Measurements from ENCODE around the gene EFTUD2.
"Not testable (repeated sequence)": the region's sequence is repeated elsewhere in the genome, so short reads cannot be mapped to it uniquely, and the experiment has no call there.

The EFTUD2 gene

GRCh38 chr17:44848961-44849489 lies 50.2 kb downstream of the EFTUD2 start:
- no peak for DNase-seq (ENCODE audit: low spot score)

DNA sequence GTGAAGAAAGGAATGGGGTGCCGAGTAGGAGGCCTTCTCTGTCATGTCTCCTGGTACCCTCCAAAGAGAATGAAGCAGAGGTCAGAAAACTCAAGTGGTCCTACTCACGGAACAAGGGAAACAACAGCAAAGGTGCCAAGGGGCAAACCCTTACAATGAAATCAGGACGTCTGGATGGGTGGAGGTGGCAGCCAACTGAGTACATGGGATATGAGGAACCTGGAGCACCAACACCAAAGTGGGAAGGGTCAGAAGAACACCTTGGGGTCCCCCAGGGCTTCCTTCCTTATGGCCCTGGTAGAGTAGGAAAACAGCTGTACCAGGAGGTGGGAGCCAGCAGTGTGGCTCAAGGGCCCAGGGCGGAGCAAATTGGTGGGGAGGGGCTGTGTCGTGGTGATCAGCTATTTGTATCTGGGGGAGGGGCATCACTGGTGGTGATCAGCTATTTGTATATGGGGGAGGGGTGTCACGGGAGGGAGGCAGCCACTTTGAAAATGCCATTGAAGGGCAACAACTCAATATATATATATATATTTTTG lies 50.9 kb downstream of the EFTUD2 start:
- DNase-seq (ENCODE audit: low spot score) = no peak

DNA sequence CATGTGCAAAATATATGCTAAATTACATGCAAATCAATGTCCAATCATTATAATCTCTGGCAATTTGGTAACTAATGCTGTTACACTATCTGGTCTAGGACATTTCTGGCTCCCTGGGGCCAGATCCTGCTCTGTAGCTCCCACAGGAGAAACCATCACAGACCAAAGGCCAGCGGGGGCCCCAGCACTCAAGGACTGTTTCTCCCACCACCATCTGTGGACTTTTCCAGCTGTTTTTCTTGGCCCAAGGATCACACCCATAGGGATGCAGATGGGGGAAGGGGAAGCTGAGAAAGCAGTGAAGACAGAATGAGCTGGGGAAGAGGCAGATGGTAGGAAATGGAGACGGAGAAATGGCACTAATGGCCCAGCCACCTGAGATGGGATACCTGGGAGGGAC lies 51.7 kb downstream of the EFTUD2 start, which contains the start of gene HIGD1B:
Gene HIGD1B (plus strand): TSS at position 298 of the 400 bp plus-strand sequence. CDS start 270 bp downstream, outside the sequence.
- no peak for DNase-seq (ENCODE audit: low spot score)

DNA sequence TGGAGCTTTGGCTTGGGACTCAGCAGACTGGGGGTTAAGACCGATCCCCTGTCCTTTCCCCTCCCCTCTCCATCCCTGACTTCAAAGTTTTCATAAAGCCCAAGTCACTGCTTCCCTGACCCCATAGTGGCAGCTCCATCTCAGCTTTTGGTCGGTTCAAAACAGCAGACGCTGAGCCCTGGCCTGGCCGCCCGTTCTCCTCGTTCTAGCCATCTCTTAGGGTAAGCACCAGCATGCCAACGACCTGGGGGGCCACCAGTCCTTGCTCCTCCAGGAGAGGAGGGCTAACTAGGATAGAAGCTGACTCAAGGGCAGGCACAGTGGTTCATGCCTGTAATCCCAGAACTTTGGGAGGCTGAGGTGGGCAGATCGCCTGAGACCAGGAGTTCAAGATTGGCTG lies 53.0 kb downstream of the EFTUD2 start:
- DNase-seq (ENCODE audit: low spot score) = no peak

DNA sequence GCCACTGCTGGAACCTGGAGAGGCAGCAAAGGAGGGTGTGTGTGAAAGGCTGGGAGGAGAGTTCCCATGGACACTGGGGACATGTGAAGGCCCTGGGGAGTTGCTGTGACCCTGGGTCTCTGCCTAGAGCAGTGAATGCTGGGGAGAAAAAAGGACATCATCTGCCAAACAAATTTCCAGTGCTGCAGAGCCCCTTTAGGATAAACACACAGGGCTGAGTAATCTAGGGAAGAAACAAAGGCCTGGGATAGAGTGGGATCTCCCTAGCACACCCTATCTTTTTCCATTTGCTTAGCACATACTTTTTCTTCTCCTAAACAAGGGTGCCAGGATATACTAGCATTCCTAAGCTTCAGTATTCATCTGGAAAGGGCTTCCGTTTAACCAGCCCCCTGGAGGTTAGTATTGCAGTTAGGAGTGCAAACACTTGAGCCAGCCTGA lies 54.8 kb downstream of the EFTUD2 start:
- no peak for DNase-seq (ENCODE audit: low spot score)

- DNase-seq (ENCODE audit: low spot score) = no peak
Observed at GRCh38 chr17:44842748-44843147, 56.5 kb downstream of the EFTUD2 start.

DNA sequence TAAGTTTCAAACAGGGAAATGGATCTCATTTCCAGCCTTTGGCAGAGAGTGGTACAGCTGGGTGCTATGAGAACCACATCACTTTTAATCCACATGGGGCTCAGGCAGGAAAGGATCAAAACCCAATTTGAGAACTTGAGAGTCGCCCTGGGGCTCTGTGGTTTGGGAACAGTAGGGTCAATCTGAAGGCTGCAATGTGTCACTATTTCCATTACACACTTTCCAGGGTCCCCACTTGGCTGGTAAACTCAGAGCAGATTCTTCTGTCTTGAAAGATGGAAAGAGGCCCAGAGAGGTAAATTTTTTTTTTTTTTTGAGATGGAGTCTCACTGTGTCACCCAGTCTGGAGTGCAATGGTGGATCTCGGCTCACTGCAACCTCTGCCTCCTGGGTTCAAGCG lies 58.3 kb downstream of the EFTUD2 start:
- no peak for DNase-seq (ENCODE audit: low spot score)

GRCh38 chr17:44840274-44840673 lies 59.0 kb downstream of the EFTUD2 start:
- DNase-seq (ENCODE audit: low spot score) = no peak

- no peak for DNase-seq (ENCODE audit: low spot score)
Observed at GRCh38 chr17:44837196-44837595, 62.0 kb downstream of the EFTUD2 start.

- no peak for DNase-seq (ENCODE audit: low spot score)
Observed at GRCh38 chr17:44832805-44833204, 66.4 kb downstream of the EFTUD2 start.

DNA sequence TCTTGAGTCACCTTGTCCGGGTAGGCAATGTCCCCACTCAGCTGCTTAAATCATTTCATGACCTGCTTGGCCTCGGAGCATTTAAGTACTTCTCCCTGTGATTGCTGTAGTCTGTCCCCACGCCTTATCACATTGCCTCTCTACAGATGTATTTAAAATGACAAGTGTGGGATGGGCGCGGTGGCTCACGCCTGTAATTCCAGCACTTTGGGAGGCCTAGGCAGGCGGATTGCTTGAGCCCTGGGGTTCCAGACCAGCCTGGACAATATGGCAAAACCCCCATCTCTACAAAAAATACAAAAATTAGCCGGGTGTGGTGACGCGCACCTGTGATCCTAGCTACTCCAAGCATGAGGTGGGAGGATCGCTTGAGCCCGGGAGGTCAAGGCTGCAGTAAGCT lies 67.9 kb downstream of the EFTUD2 start:
- DNase-seq (ENCODE audit: low spot score) = no peak

DNA sequence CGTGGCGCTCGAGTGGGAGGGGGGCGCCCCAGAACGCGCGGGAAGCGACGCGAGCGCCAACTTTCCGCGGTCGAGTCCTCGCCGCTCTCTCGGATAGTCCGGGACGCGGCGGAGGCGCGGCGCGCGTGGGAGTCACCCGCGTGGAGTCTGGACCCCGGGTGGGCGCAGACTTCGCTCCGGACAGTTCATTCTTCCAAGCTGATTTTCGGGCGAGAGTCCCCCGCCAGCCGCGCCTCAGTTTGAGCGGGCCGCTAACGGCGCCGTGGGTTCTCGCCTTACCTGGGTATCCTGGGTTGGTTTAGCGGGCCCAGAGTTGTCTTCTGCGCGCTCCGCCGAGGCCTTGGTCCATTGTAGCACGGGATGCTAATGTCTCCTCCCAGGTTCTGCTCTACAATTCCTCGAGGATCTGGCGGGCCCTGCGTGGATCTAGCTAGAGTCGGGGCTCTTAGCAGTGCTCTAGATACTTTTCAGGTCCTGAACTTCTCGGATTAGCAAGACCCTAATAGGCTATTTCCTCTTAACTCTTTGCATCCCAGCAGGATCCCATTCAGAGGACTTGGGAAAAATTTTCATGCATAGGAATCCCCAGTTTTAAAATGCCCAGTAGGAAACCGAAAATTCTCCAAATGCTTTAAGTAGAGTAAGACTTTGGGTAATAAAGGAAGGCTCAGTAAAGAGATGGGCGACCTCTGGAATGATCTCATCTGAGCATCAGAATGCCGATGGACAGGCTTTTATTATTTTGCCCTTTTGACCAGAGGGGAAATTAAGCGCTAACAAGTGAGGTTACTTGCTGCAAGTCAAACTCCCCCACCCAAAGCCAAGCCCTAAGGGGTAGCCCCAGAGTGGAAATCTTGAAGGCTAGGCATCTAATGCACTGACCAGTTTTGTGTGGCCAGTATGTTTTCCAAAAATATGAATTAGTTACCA lies 68.6 kb downstream of the EFTUD2 start:
- DNase-seq (ENCODE audit: low spot score) = peak; percentile 20

- DNase-seq (ENCODE audit: low spot score) = peak; percentile 20
Observed at GRCh38 chr17:44829523-44830358, 69.5 kb downstream of the EFTUD2 start, which contains the start of gene GJC1. TSS of gene GJC1 (minus strand) at chr17:44830287. CDS start at chr17:44805817, 24,470 bp downstream.

- DNase-seq (ENCODE audit: low spot score) = peak; percentile 46
Observed at GRCh38 chr17:44828919-44829522, 70.2 kb downstream of the EFTUD2 start.

DNA sequence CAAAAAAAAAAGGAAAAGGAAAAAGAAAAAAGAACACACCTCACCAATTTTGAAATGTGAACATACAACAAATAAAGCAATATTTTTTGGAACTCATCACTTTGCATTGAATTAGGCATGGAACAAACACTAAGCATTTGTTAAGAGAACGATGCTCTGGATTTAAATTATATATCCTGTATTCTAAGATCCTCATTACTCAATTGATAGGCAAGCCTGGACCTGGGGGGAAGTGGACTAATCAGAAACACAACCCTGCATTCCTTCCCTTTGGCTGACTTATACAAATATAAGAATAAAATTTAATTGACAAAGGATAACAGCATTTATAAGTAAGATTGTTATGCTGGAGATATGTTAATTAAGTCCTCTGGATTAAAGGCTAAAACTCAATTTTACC lies 71.4 kb downstream of the EFTUD2 start:
- no peak for DNase-seq (ENCODE audit: low spot score)

GRCh38 chr17:44826123-44826790 lies 73.0 kb downstream of the EFTUD2 start:
- no peak for DNase-seq (ENCODE audit: low spot score)

GRCh38 chr17:44825236-44825635 lies 74.0 kb downstream of the EFTUD2 start:
- not testable (repeated sequence) for DNase-seq (ENCODE audit: low spot score)

- peak; percentile 71 for DNase-seq (ENCODE audit: low spot score)
Observed at GRCh38 chr17:44820631-44821212, 78.5 kb downstream of the EFTUD2 start.

- not testable (repeated sequence) for DNase-seq (ENCODE audit: low spot score)
Observed at GRCh38 chr17:44818508-44818907, 80.7 kb downstream of the EFTUD2 start.

GRCh38 chr17:44812263-44812662 lies 87.0 kb downstream of the EFTUD2 start:
- no peak for DNase-seq (ENCODE audit: low spot score)

All from kidney capillary endothelial cell (primary cell).